GM13976 (cell line): ENCODE data around the gene SLC9A5.

ENCODE experiments used
- DNase-seq: peaks from one replicate; pipeline ENCODE4 v3.0.0; 2012; ENCODE audit warnings: low spot score
- CTCF ChIP-seq: IDR thresholded peaks from 2 replicates; pipeline ENCODE4 v1.5.1; 2012; ENCODE audit warnings: borderline replicate concordance, mild to moderate bottlenecking; ENCODE audit not compliant: insufficient read depth; ENCODE audit errors: extremely low read depth, missing control alignments, control extremely low read depth
- in situ Hi-C: fragments of 300-500 bp; cut with MboI; formaldehyde crosslinking; loops from one replicate; pipeline ENCODE4 v1.12.0; 2022; ENCODE audit warnings: low sequenced_read_pairs, mixed read lengths, inconsistent platforms; ENCODE audit not compliant: unreplicated experiment

The SLC9A5 gene

GRCh38 chr16:67252609-67253497, 4.1 kb downstream of the SLC9A5 start:
- no peak for DNase-seq
- in situ Hi-C loops, result loop anchor here (25.0 kb wide), 1 partner anchor 159 kb away; the partner anchor contains the start of gene ZDHHC1
- no peak for TF ChIP-seq CTCF

- DNase-seq, result no peak
- no peak for TF ChIP-seq CTCF
- in situ Hi-C loops, result loop anchor here (25.0 kb wide), 1 partner anchor 157 kb away; the partner anchor contains the start of gene ZDHHC1
Observed at GRCh38 chr16:67254801-67255552, 6.2 kb downstream of the SLC9A5 start.

GRCh38 chr16:67255553-67256221, 6.9 kb downstream of the SLC9A5 start:
- no peak for TF ChIP-seq CTCF
- in situ Hi-C loops, result loop anchor here (25.0 kb wide), 1 partner anchor 157 kb away; the partner anchor contains the start of gene ZDHHC1
- DNase-seq, result no peak

GRCh38 chr16:67256701-67257230, 8.0 kb downstream of the SLC9A5 start:
- in situ Hi-C loops, result loop anchor here (25.0 kb wide), 1 partner anchor 156 kb away; the partner anchor contains the start of gene ZDHHC1
- no peak for TF ChIP-seq CTCF
- DNase-seq, result no peak

- in situ Hi-C loops, result loop anchor here (25.0 kb wide), 1 partner anchor 155 kb away; the partner anchor contains the start of gene ZDHHC1
- TF ChIP-seq CTCF, result no peak
- no peak for DNase-seq
Observed at GRCh38 chr16:67257486-67258160, 8.8 kb downstream of the SLC9A5 start.
